NT2/D1 (cell line): Measurements from ENCODE around the gene INSL3.

Experiments used
- SUZ12 ChIP-seq: IDR thresholded peaks from 2 replicates; pipeline ENCODE4 v1.6.1; 2011; ENCODE audit not compliant: insufficient read length, insufficient read depth; ENCODE audit errors: extremely low read depth
- YY1 ChIP-seq: IDR thresholded peaks from 2 replicates; pipeline ENCODE4 v1.6.1; 2011; ENCODE audit not compliant: insufficient read length, insufficient read depth
- ZNF274 ChIP-seq: IDR thresholded peaks from 2 replicates; pipeline ENCODE4 v1.6.1; 2011; ENCODE audit warnings: mild to moderate bottlenecking, low read depth, low read length

DNA sequence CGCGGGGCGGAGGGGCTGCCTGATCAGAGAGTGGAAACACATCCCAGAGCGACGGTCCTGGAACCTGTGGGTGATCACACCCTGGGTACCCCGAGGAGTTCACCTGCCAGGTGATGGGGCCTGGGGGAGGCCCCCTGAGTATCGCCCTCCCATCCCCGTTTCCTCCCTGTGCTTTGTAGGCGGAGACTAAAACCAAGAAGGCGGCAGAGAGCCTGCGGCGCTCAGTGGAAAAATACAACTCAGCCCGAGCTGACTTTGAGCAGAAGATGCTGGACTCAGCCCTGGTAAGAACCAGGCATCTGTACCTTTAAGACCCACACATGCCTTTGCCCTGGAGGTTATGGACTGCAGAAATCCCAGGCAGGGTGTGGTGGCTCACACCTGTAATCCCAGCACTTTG is 50.7 kb downstream of the INSL3 start:
- TF ChIP-seq SUZ12, result no peak
- TF ChIP-seq YY1, result no peak
- TF ChIP-seq ZNF274, result no peak
